ENCODE measurements around the gene DGKG. TPM values are rescaled to one million over a fixed set of nuclear protein-coding genes. Genes with fewer than 3 reads are reported as not detected.

The DGKG gene
- total RNA-seq, 1 experiment from 2014 or later: 45.2 TPM

- intact Hi-C loops (cut with micrococcal nuclease; ENCODE audit: unreplicated experiment): no loop called here
- TF ChIP-seq EZH2 (IDR thresholded peaks at IDR 0.05; ENCODE audit: borderline replicate concordance, low read depth, low read length, poor library complexity, severe bottlenecking) (no peak), CTCF (conservative IDR thresholded peaks at IDR 0.05; ENCODE audit: low read depth, low read length) (no peak)
- Histone ChIP-seq H3K9me3 (ENCODE audit: low read depth, low read length, poor library complexity, severe bottlenecking) (no peaks in the 10 kb centered on the region), H3K4me3 (ENCODE audit: low read depth, low read length, poor library complexity, severe bottlenecking) (no peak overlapping the region), H3K36me3 (ENCODE audit: insufficient read depth, low read length, poor library complexity, severe bottlenecking) (no peaks in the 10 kb centered on the region), H3K27ac (ENCODE audit: low read depth, low read length, poor library complexity, severe bottlenecking) (no peak overlapping the region), H3K27me3 (replicated peaks; ENCODE audit: insufficient read depth, low read depth, low read length, poor library complexity) (no peaks in the 10 kb centered on the region), H3K4me1 (ENCODE audit: insufficient read depth, low read length, poor library complexity, severe bottlenecking) (peaks cover 7% of the 10 kb centered on the region)
- CTCF ChIA-PET: interaction anchor here (0.7 kb wide), 1 partner anchor 117 kb away, joined by 5 read pairs; no protein-coding TSS in a partner anchor
- BruUV-seq (replicated peaks): no TSS peak
- POLR2A ChIA-PET (ENCODE audit: low non-redundant PET): no interaction called here
- DNase-seq (ENCODE audit: low spot score): no peak
Observed at GRCh38 chr3:186127463-186127862, 234.6 kb downstream of the DGKG start.

GRCh38 chr3:186125118-186125517 lies 236.9 kb downstream of the DGKG start:
- TF ChIP-seq CTCF (conservative IDR thresholded peaks at IDR 0.05; ENCODE audit: low read depth, low read length): no peak
- TF ChIP-seq EZH2 (IDR thresholded peaks at IDR 0.05; ENCODE audit: borderline replicate concordance, low read depth, low read length, poor library complexity, severe bottlenecking): no peak
- no TSS peak for BruUV-seq (replicated peaks)
- Histone ChIP-seq H3K4me3 (ENCODE audit: low read depth, low read length, poor library complexity, severe bottlenecking) (no peak overlapping the region), H3K36me3 (ENCODE audit: insufficient read depth, low read length, poor library complexity, severe bottlenecking) (no peaks in the 10 kb centered on the region), H3K27ac (ENCODE audit: low read depth, low read length, poor library complexity, severe bottlenecking) (no peak overlapping the region), H3K27me3 (replicated peaks; ENCODE audit: insufficient read depth, low read depth, low read length, poor library complexity) (no peaks in the 10 kb centered on the region), H3K4me1 (ENCODE audit: insufficient read depth, low read length, poor library complexity, severe bottlenecking) (peaks cover 14% of the 10 kb centered on the region), H3K9me3 (ENCODE audit: low read depth, low read length, poor library complexity, severe bottlenecking) (no peaks in the 10 kb centered on the region)
- CTCF ChIA-PET: no interaction called here
- POLR2A ChIA-PET (ENCODE audit: low non-redundant PET): no interaction called here
- intact Hi-C loops (cut with micrococcal nuclease; ENCODE audit: unreplicated experiment): no loop called here
- DNase-seq (ENCODE audit: low spot score): no peak

DNA sequence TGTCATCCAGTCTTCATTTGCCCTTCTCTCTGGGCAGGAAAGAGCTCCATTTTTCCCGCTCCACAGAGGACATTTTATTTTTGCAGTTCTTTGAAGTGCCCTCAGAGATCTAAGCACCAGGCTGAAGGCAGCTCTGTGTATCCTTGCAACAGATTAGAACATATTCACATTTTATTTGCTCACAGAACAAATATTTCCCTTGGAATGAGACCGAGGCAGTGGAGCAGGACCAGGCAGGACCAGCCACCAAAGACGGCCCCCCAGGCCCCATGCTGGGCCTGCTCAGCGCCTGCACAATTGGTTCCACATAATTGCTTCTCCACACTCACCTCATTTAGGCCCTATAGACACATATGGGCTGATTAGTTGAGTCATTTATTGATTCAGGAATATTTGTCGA lies 237.4 kb downstream of the DGKG start:
- no TSS peak for BruUV-seq (replicated peaks)
- Histone ChIP-seq H3K9me3 (ENCODE audit: low read depth, low read length, poor library complexity, severe bottlenecking) (no peaks in the 10 kb centered on the region), H3K4me3 (ENCODE audit: low read depth, low read length, poor library complexity, severe bottlenecking) (no peak overlapping the region), H3K27ac (ENCODE audit: low read depth, low read length, poor library complexity, severe bottlenecking) (no peak overlapping the region), H3K27me3 (replicated peaks; ENCODE audit: insufficient read depth, low read depth, low read length, poor library complexity) (no peaks in the 10 kb centered on the region), H3K4me1 (ENCODE audit: insufficient read depth, low read length, poor library complexity, severe bottlenecking) (peaks cover 14% of the 10 kb centered on the region), H3K36me3 (ENCODE audit: insufficient read depth, low read length, poor library complexity, severe bottlenecking) (no peaks in the 10 kb centered on the region)
- CTCF ChIA-PET: no interaction called here
- POLR2A ChIA-PET (ENCODE audit: low non-redundant PET): no interaction called here
- no peak for DNase-seq (ENCODE audit: low spot score)
- TF ChIP-seq CTCF (conservative IDR thresholded peaks at IDR 0.05; ENCODE audit: low read depth, low read length): no peak
- no peak for TF ChIP-seq EZH2 (IDR thresholded peaks at IDR 0.05; ENCODE audit: borderline replicate concordance, low read depth, low read length, poor library complexity, severe bottlenecking)
- intact Hi-C loops (cut with micrococcal nuclease; ENCODE audit: unreplicated experiment): no loop called here

All from A673 (cell line).